K562 (cell line): ENCODE results near the gene SGPP1. TPM values are rescaled to one million over a fixed set of nuclear protein-coding genes. Genes with fewer than 3 reads are reported as not detected.
A peak's percentile ranks its signal among the peaks of the same experiment; 100 is the strongest.

Source experiments
- ATAC-seq: fragments of 200-7000 bp; cut with Tn5 transposase; 3 replicates; pipeline ENCODE4 v1.9.1; 2020; ENCODE audit warnings: moderate library complexity
- BruUV-seq: library from RNA; stranded (reverse); fragments of 400-500 nt; replicated peaks from 2 replicates; lab custom pipeline; 2021; lab: Mats Ljungman, UMichigan
- CTCF ChIA-PET: fragments of 300-600 bp; formaldehyde crosslinking; extraction: SDS; loops from one replicate; lab custom pipeline; 2021; ENCODE audit warnings: low intra/inter-chr PET ratio; lab: Yijun Ruan, JAX
- POLR2A ChIA-PET: fragments of 300-600, 350-650 bp; sonication (Branson Sonifier 250); formaldehyde crosslinking; extraction: SDS; loops from one replicate; lab custom pipeline; 2021; ENCODE audit warnings: antibody characterized with exemption, inconsistent platforms; lab: Yijun Ruan, JAX
- DNase-seq, 4 experiments: peaks; one replicate each; pipeline versions ENCODE4 v3.0.0 to v3.0.0-alpha.2; 2011 to 2018; ENCODE audit warnings: low spot score in 3 of 4, mixed read lengths in 3 of 4; ENCODE audit errors: extremely low read depth in 1 of 4
- FAIRE-seq: peaks from 2 replicates; lab custom pipeline; 2011; peaks lifted over from hg19 to GRCh38; lab: Jason Lieb, UNC
- H2AFZ ChIP-seq: 2 replicates; pipeline ENCODE4 v1.6.0; 2011; ENCODE audit warnings: low read depth, low read length, control low read depth, inconsistent platforms
- H3K27ac ChIP-seq: fragments of 200-600 bp; 3 replicates; pipeline ENCODE4 v1.8.0; 2011; ENCODE audit warnings: low read depth, mild to moderate bottlenecking, control low read depth, inconsistent platforms, low read length, moderate library complexity, mixed read lengths; ENCODE audit errors: extremely low read depth
- H3K27me3 ChIP-seq, 2 experiments: fragments of 300-600 bp in 1 of 2; 2 replicates in 1 of 2; 3 replicates in 1 of 2; pipeline versions ENCODE4 v1.6.0 to v1.8.0; 2011; ENCODE audit warnings: inconsistent platforms in 2 of 2, low read length in 2 of 2, mild to moderate bottlenecking in 1 of 2, mixed read lengths in 1 of 2, moderate library complexity in 1 of 2; ENCODE audit not compliant: control insufficient read depth in 2 of 2, insufficient read depth in 2 of 2
- H3K36me3 ChIP-seq: fragments of 300-600 bp; 3 replicates; pipeline ENCODE4 v1.8.0; 2011; ENCODE audit warnings: mild to moderate bottlenecking, low read length, inconsistent platforms; ENCODE audit not compliant: control insufficient read depth, insufficient read depth
- H3K4me1 ChIP-seq, 2 experiments: fragments of 200-600 bp in 1 of 2; replicated peaks in 1 of 2; 2 replicates in 1 of 2; 3 replicates in 1 of 2; pipeline versions ENCODE4 v1.5.1 to v1.8.0; 2011; ENCODE audit warnings: inconsistent platforms in 2 of 2, low read length in 2 of 2, mild to moderate bottlenecking in 1 of 2, mixed read lengths in 1 of 2, moderate library complexity in 1 of 2; ENCODE audit not compliant: control insufficient read depth in 2 of 2, insufficient read depth in 2 of 2
- H3K4me2 ChIP-seq: 2 replicates; pipeline ENCODE4 v1.6.1; 2011; ENCODE audit warnings: low read length, control low read depth, inconsistent platforms, mixed read lengths; ENCODE audit not compliant: insufficient read depth
- H3K4me3 ChIP-seq: fragments of 200-600 bp; sonication (generic), shearing (Covaris generic); 2 replicates; pipeline ENCODE4 v1.5.1; 2016; ENCODE audit warnings: control low read depth, inconsistent platforms
- H3K79me2 ChIP-seq: fragments of 200-600 bp; 3 replicates; pipeline ENCODE4 v1.8.0; 2011; ENCODE audit warnings: low read length, inconsistent platforms; ENCODE audit not compliant: control insufficient read depth, insufficient read depth
- H3K9ac ChIP-seq, 2 experiments: 2 replicates each; pipeline versions ENCODE4 v1.6.0 to v1.6.1; 2011; ENCODE audit warnings: low read depth in 2 of 2, low read length in 2 of 2, control low read depth in 1 of 2, inconsistent platforms in 1 of 2, mild to moderate bottlenecking in 1 of 2, mixed read lengths in 1 of 2; ENCODE audit not compliant: insufficient read depth in 1 of 2
- H3K9me1 ChIP-seq: one replicate; pipeline ENCODE4 v1.6.0; 2011; ENCODE audit warnings: inconsistent platforms, mild to moderate bottlenecking, low read length, moderate library complexity; ENCODE audit not compliant: control insufficient read depth, insufficient read depth
- H3K9me3 ChIP-seq: replicated peaks from 2 replicates; pipeline ENCODE4 v1.5.1; 2011; ENCODE audit warnings: low read depth, low read length, inconsistent platforms; ENCODE audit not compliant: control insufficient read depth, insufficient read depth
- H4K20me1 ChIP-seq: replicated peaks from 2 replicates; pipeline ENCODE4 v1.6.1; 2011; ENCODE audit warnings: low read length, inconsistent platforms, mixed read lengths; ENCODE audit not compliant: control insufficient read depth, insufficient read depth
- MEIS2 ChIP-seq: fragments of 450-650 bp; IDR thresholded peaks from 2 replicates; pipeline ENCODE4 v1.6.1; 2014; ENCODE audit warnings: mild to moderate bottlenecking; ENCODE audit not compliant: partially characterized antibody
- WGBS: fragments of 100-300 bp; shearing (Covaris generic); methylation state at CpG from one replicate; pipeline ENCODE4 v1.1.6; 2016; ENCODE audit warnings: low coverage, mixed read lengths; ENCODE audit not compliant: insufficient coverage; ENCODE audit errors: missing lambda C conversion rate; 5-methylcytosine and 5-hydroxymethylcytosine counted together
- in situ Hi-C: fragments of 300-500 bp; cut with MboI; formaldehyde crosslinking; loops from 4 replicates; pipeline ENCODE4 v1.15.0; 2018; ENCODE audit warnings: inconsistent platforms, mixed read lengths
- intact Hi-C: fragments of 100-400 bp; cut with micrococcal nuclease; formaldehyde crosslinking; loops from 2 replicates; pipeline ENCODE4 v1.14.2; 2022
- polyA plus RNA-seq, 8 experiments: library from polyadenylated mRNA; depleted of rRNA in 4 of 8; stranded (reverse) in 5 of 8; unstranded in 3 of 8; fragments of >200 nt; fragmentation: Nextera tagmentation in 2 of 8; fragmentation: Illumina TruSeq in 1 of 8; extraction: Ambion mirVana in 2 of 8; extraction: Trizol in 1 of 8; gene quantifications; 2 replicates each; pipeline versions ENCODE4 v1.2.1 to v1.2.3, GENCODE V29; 2011 to 2014; ENCODE audit warnings: inconsistent platforms in 1 of 8, missing spikeins in 1 of 8
- total RNA-seq, 7 experiments: library from RNA; depleted of rRNA in 6 of 7; stranded (reverse); fragments of >200 nt in 6 of 7; fragmentation: Illumina TruSeq in 2 of 7; extraction: Trizol in 2 of 7; gene quantifications; 2 replicates each; pipeline versions ENCODE4 v1.2.1 to v1.2.3, GENCODE V29; 2011 to 2021; ENCODE audit warnings: low replicate concordance in 1 of 7
- TF ChIP-seq, protein P1 (sequence below): fragments of 250-450 bp; sonication (Bioruptor Pico); IDR thresholded peaks from 2 replicates; pipeline ENCODE4 v1.4.0; 2020

The SGPP1 gene
- total and polyA plus RNA-seq, 9 of the 15 experiments (the other 6 are each of a cell fraction or from before 2014, with no cell fraction given) = 2.2 to 7.3 (median 5.6) TPM

DNA sequence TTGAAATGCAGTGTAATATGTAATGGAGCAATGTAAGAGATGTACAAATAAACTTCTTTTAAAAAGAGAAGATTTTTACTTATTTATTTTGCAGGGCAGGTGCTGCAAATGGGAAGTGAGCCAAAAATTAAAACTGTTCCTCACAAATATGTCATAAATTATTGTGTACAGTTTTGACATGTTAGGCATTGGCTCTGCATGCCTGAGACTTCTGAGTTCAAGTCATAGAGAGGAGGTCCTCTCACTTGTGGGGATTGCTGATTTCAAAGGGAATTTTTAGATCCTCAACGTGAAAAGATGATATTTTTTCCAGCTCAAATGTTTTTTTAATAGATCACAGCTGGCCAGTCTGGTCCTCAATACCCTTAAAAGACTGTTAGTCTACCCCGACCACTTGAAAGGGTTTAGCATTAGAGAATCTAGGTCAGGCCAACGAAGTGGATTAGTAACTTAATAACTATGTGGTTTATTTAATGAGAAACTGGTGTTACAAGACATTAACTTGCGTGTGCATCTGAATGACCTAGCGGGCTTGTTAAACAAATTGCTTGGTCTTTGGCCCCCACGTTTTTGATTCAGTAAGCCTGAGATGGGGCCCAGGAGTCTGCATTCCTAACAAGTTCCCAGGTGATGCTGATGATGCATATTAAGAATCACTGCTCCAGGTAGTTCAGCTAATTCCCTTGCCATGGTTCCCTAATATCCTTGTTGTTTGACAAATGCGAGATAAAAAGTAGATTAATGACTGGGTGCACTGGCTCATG, 55.3 kb downstream of the SGPP1 start:
- BruUV-seq = no TSS peak
- ChIA-PET POLR2A (no interaction called here), CTCF (no interaction called here)
- Histone ChIP-seq H3K9me1 (no peaks in the 10 kb centered on the region), H3K9me3 (no peaks in the 10 kb centered on the region), H2AFZ (no peak overlapping the region), H3K36me3 (no peaks in the 10 kb centered on the region), H3K9ac (no peak overlapping the region), H3K27me3 (no peaks in the 10 kb centered on the region), H3K4me2 (no peak overlapping the region), H3K79me2 (no peaks in the 10 kb centered on the region), H3K27ac (no peak overlapping the region), H3K4me3 (no peak overlapping the region), H3K4me1 (no peaks in the 10 kb centered on the region), H4K20me1 (no peaks in the 10 kb centered on the region)
- intact Hi-C loops (no loop called here), in situ Hi-C loops (no loop called here)
- no peak for ATAC-seq
- 34% methylated on average over 7 of the region's 7 CpGs for WGBS
- DNase-seq = no peak
- TF ChIP-seq, protein P1, sequence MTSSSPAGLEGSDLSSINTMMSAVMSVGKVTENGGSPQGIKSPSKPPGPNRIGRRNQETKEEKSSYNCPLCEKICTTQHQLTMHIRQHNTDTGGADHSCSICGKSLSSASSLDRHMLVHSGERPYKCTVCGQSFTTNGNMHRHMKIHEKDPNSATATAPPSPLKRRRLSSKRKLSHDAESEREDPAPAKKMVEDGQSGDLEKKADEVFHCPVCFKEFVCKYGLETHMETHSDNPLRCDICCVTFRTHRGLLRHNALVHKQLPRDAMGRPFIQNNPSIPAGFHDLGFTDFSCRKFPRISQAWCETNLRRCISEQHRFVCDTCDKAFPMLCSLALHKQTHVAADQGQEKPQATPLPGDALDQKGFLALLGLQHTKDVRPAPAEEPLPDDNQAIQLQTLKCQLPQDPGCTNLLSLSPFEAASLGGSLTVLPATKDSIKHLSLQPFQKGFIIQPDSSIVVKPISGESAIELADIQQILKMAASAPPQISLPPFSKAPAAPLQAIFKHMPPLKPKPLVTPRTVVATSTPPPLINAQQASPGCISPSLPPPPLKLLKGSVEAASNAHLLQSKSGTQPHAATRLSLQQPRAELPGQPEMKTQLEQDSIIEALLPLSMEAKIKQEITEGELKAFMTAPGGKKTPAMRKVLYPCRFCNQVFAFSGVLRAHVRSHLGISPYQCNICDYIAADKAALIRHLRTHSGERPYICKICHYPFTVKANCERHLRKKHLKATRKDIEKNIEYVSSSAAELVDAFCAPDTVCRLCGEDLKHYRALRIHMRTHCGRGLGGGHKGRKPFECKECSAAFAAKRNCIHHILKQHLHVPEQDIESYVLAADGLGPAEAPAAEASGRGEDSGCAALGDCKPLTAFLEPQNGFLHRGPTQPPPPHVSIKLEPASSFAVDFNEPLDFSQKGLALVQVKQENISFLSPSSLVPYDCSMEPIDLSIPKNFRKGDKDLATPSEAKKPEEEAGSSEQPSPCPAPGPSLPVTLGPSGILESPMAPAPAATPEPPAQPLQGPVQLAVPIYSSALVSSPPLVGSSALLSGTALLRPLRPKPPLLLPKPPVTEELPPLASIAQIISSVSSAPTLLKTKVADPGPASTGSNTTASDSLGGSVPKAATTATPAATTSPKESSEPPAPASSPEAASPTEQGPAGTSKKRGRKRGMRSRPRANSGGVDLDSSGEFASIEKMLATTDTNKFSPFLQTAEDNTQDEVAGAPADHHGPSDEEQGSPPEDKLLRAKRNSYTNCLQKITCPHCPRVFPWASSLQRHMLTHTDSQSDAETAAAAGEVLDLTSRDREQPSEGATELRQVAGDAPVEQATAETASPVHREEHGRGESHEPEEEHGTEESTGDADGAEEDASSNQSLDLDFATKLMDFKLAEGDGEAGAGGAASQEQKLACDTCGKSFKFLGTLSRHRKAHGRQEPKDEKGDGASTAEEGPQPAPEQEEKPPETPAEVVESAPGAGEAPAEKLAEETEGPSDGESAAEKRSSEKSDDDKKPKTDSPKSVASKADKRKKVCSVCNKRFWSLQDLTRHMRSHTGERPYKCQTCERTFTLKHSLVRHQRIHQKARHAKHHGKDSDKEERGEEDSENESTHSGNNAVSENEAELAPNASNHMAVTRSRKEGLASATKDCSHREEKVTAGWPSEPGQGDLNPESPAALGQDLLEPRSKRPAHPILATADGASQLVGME = no peak
- peak; percentile 43 for TF ChIP-seq MEIS2
- no peak for FAIRE-seq
